T-cell (primary cell): Measurements from ENCODE around the gene TRIP12. TPM values are rescaled to one million over a fixed set of nuclear protein-coding genes. Genes with fewer than 3 reads are reported as not detected.

Experiments used
- ATAC-seq, 4 experiments: fragments of 200-7000 bp in 3 of 4; fragments of 150-1000 bp in 1 of 4; cut with Tn5 transposase; replicated peaks in 1 of 4; 1 replicate in 3 of 4; 2 replicates in 1 of 4; pipeline ENCODE4 v1.10.0; 2021; ENCODE audit warnings: moderate library complexity in 3 of 4, mild to moderate bottlenecking in 2 of 4, moderate number of reproducible peaks in 1 of 4
- CTCF ChIA-PET, 2 donors: fragments of 300-600 bp; sonication (Branson Sonifier 250); formaldehyde crosslinking; loops; one replicate each; lab custom pipeline; 2022; ENCODE audit warnings: antibody characterized with exemption in 2 of 2; lab: Charles Lee
- POLR2A ChIA-PET, 2 donors: fragments of 300-600 bp; sonication (Branson Sonifier 250); formaldehyde crosslinking; loops; one replicate each; lab custom pipeline; 2022; ENCODE audit warnings: antibody characterized with exemption in 2 of 2; lab: Charles Lee
- DNase-seq, 35 experiments: peaks; one replicate each; pipeline versions ENCODE4 v3.0.0 to v3.0.0-alpha.2; 2013 to 2023
- H3K27ac ChIP-seq: one replicate; pipeline ENCODE4 v1.5.1; 2013; ENCODE audit warnings: low read length
- H3K27me3 ChIP-seq, 2 experiments: replicated peaks in 1 of 2; 1 replicate in 1 of 2; 2 replicates in 1 of 2; pipeline versions ENCODE4 v1.6.1 to v1.7.0; 2013; ENCODE audit warnings: low read length in 1 of 2, mixed read lengths in 1 of 2; ENCODE audit not compliant: control insufficient read depth in 2 of 2, insufficient read depth in 2 of 2; ENCODE audit errors: extremely low read depth in 1 of 2
- H3K36me3 ChIP-seq, 2 donors: 1 replicate in 1 of 2; 2 replicates in 1 of 2; pipeline versions ENCODE4 v1.6.1 to v1.7.0; 2013; ENCODE audit warnings: low read length in 1 of 2; ENCODE audit not compliant: control insufficient read depth in 2 of 2, insufficient read depth in 1 of 2; ENCODE audit errors: extremely low read depth in 1 of 2
- H3K4me1 ChIP-seq, 2 experiments: 1 replicate in 1 of 2; 2 replicates in 1 of 2; pipeline versions ENCODE4 v1.6.1 to v1.7.0; 2013; ENCODE audit warnings: low read length in 2 of 2, mixed read lengths in 1 of 2; ENCODE audit not compliant: insufficient read depth in 2 of 2, control insufficient read depth in 1 of 2; ENCODE audit errors: extremely low read depth in 1 of 2
- H3K4me3 ChIP-seq, 2 donors: 1 replicate in 1 of 2; 2 replicates in 1 of 2; pipeline versions ENCODE4 v1.5.1 to v1.7.0; 2013; ENCODE audit warnings: mild to moderate bottlenecking in 2 of 2, low read length in 1 of 2, moderate library complexity in 1 of 2; ENCODE audit not compliant: control insufficient read depth in 1 of 2; ENCODE audit errors: extremely low read depth in 1 of 2
- H3K9me3 ChIP-seq: 2 replicates; pipeline ENCODE4 v1.7.0; 2013
- H3K27ac Mint-ChIP-seq, 2 donors: one replicate each; pipeline ENCODE4 v1.8.0; 2020 to 2021; ENCODE audit warnings: mild to moderate bottlenecking in 2 of 2, mixed read lengths in 2 of 2
- H3K27me3 Mint-ChIP-seq, 2 donors: one replicate each; pipeline ENCODE4 v1.8.0; 2021 to 2022; ENCODE audit warnings: mixed read lengths in 2 of 2
- H3K36me3 Mint-ChIP-seq: one replicate; pipeline ENCODE4 v1.8.0; 2021; ENCODE audit warnings: mixed read lengths
- H3K4me1 Mint-ChIP-seq, 3 donors: one replicate each; pipeline ENCODE4 v1.8.0; 2020 to 2022; ENCODE audit warnings: mixed read lengths in 3 of 3, mild to moderate bottlenecking in 1 of 3
- H3K4me3 Mint-ChIP-seq, 3 donors: one replicate each; pipeline ENCODE4 v1.8.0; 2020 to 2022; ENCODE audit warnings: mild to moderate bottlenecking in 3 of 3, mixed read lengths in 3 of 3, moderate library complexity in 3 of 3
- H3K9me3 Mint-ChIP-seq, 3 donors: one replicate each; pipeline ENCODE4 v1.8.0; 2020 to 2022; ENCODE audit warnings: mixed read lengths in 3 of 3
- WGBS: methylation state at CpG from one replicate; pipeline ENCODE4 v1.1.5; 2013; ENCODE audit warnings: missing lambda C conversion rate; ENCODE audit not compliant: insufficient coverage; 5-methylcytosine and 5-hydroxymethylcytosine counted together
- total RNA-seq, 35 experiments: library from RNA in 6 of 35; stranded (reverse) in 6 of 35; fragments of 120-200 nt in 1 of 35; gene quantifications; one replicate each; pipeline versions ENCODE4 v1.2.1 to v1.2.4 and lab custom pipeline; 2013 to 2026

Gene TRIP12
- total RNA-seq, 5 donors from 2014 or later (not counting 1 experiment from before 2014, with no cell fraction given): 185 to 219 (median 192) TPM

- peaks cover 2 to 4% (median 2%) of the 10 kb centered on the region in 3 donors for H3K4me1 Mint-ChIP-seq
- ATAC-seq: no peak
- H3K36me3 ChIP-seq: peaks cover 0 to 74% of the 10 kb centered on the region in 2 donors
- H3K9me3 ChIP-seq: no peaks in the 10 kb centered on the region
- no peaks in the 10 kb centered on the region for H3K9me3 Mint-ChIP-seq
- no peak overlapping the region for H3K27ac ChIP-seq
- H3K4me3 ChIP-seq: no peak overlapping the region
- H3K36me3 Mint-ChIP-seq: peaks cover 48% of the 10 kb centered on the region
- no peak for DNase-seq
- H3K27ac Mint-ChIP-seq: peak overlapping the region in 1 of 2 donors; percentile 53
- no peak overlapping the region for H3K4me3 Mint-ChIP-seq
- no peaks in the 10 kb centered on the region for H3K27me3 ChIP-seq
- no peaks in the 10 kb centered on the region for H3K27me3 Mint-ChIP-seq
- no CpG with 5 or more reads among the region's 3 CpGs for WGBS
- ChIA-PET POLR2A (interaction anchor here in 1 of 2 donors (0.5 kb wide), 1 partner anchor 17 kb away, joined by 4 read pairs; no protein-coding TSS in a partner anchor), CTCF (interaction anchor here in 1 of 2 donors (0.8 kb wide), 1 partner anchor 30 kb away, joined by 3 read pairs; no protein-coding TSS in a partner anchor)
- H3K4me1 ChIP-seq: no peaks in the 10 kb centered on the region
Observed at GRCh38 chr2:229810786-229811185, 111.0 kb downstream of the TRIP12 start.

DNA sequence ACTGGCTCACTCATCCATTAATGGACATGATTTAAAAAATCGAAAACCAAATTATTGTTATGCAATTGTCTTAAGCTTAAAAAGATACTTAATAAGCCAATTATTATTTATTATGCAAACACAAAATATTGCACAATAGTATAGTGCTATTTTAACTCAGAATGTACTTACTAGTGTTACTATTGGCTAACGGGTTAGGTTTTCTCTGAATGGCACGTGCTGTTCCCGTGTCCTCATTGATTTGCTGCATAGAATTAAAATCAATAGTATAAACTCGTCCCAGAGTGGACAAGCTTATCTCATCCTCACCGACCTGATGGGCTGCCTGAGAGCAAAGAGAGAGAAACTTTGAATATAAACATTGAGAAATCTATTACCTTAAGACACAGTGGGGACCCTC lies 116.2 kb downstream of the TRIP12 start:
- CTCF ChIA-PET: no interaction called here

GRCh38 chr2:229802785-229803184 lies 119.0 kb downstream of the TRIP12 start:
- ChIA-PET CTCF (interaction anchor here (0.6 to 5.0 kb wide), 12 partner anchors 11 to 656 kb away, joined by 3 to 67 read pairs (median 4); partner anchors contain the start of gene TRIP12 (in 1 of the 2)), POLR2A (interaction anchor here in 1 of 2 donors (0.6 kb wide), 1 partner anchor 404 kb away, joined by 3 read pairs; no protein-coding TSS in a partner anchor)
- H3K36me3 Mint-ChIP-seq: peaks cover 38% of the 10 kb centered on the region
- no peaks in the 10 kb centered on the region for H3K27me3 Mint-ChIP-seq
- Histone ChIP-seq H3K36me3 (peaks cover 0 to 76% of the 10 kb centered on the region in 2 donors), H3K9me3 (no peaks in the 10 kb centered on the region), H3K27ac (no peak overlapping the region), H3K27me3 (no peaks in the 10 kb centered on the region), H3K4me1 (no peaks in the 10 kb centered on the region), H3K4me3 (no peak overlapping the region)
- no peak for DNase-seq
- H3K4me3 Mint-ChIP-seq: no peak overlapping the region
- H3K9me3 Mint-ChIP-seq: no peaks in the 10 kb centered on the region
- no CpG with 5 or more reads among the region's 5 CpGs for WGBS
- no peak for ATAC-seq
- H3K4me1 Mint-ChIP-seq: peaks cover 0 to 3% (median 2%) of the 10 kb centered on the region in 3 donors
- H3K27ac Mint-ChIP-seq: peak overlapping the region; percentile 13 to 59

More for the DNA sequence above, 116.2 kb downstream of the TRIP12 start:
- Histone ChIP-seq H3K4me1 (no peaks in the 10 kb centered on the region), H3K4me3 (no peak overlapping the region), H3K27me3 (no peaks in the 10 kb centered on the region), H3K27ac (no peak overlapping the region), H3K36me3 (peaks cover 0 to 81% of the 10 kb centered on the region in 2 donors), H3K9me3 (no peaks in the 10 kb centered on the region)
- 95% methylated on average over 3 of the region's 6 CpGs for WGBS
- Mint-ChIP-seq H3K9me3 (no peaks in the 10 kb centered on the region), H3K4me3 (no peak overlapping the region), H3K36me3 (peaks cover 41% of the 10 kb centered on the region), H3K27me3 (no peaks in the 10 kb centered on the region), H3K4me1 (peaks cover 0 to 3% (median 2%) of the 10 kb centered on the region in 3 donors), H3K27ac (no peak overlapping the region)
- DNase-seq (no peak), ATAC-seq (no peak)
- POLR2A ChIA-PET: no interaction called here

DNA sequence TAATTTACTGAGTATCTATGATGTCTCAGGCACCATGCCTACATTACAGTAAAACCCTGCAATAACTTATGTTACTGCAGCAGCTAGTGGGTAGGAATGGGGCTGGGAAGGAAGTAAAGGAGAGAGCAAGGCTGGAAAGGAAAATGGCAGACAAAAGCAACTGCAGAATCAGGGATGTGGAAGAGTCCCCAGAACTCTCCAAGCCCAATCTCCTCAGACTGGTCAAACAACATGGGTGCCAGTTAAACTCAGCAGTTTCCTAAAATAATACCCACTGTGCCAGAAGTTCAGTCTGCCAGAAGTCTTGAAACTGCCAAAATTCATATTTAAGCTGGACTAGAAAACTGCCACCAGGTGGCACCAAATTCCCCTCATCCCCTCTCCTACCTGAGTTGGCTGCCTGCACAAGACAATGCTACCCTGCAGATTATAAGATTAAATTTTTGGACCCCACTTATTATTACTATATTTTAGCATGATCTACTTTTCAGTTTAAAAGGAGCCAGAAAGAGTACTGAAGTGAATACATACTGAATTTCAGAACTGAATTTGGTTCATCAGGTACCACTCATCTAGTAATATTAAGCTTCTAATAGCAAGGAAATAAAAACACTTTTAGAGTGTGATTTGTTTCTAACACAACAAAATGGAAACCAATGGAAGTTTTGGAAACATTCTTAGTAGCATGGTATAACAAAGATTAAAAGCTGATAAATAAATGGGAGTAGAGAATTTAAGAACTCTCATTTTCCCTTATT lies 120.6 kb downstream of the TRIP12 start:
- Mint-ChIP-seq H3K4me1 (peaks cover 0 to 3% (median 2%) of the 10 kb centered on the region in 3 donors), H3K9me3 (no peaks in the 10 kb centered on the region), H3K27ac (peak overlapping the region in 1 of 2 donors; percentile 17), H3K4me3 (no peak overlapping the region), H3K27me3 (no peaks in the 10 kb centered on the region), H3K36me3 (peaks cover 39% of the 10 kb centered on the region)
- no peaks in the 10 kb centered on the region for H3K27me3 ChIP-seq
- ChIA-PET CTCF (interaction anchor here (0.6 to 5.0 kb wide), 18 partner anchors 14 to 359 kb away, joined by 3 to 67 read pairs (median 4); no protein-coding TSS in a partner anchor), POLR2A (interaction anchor here in 1 of 2 donors (0.5 kb wide), 1 partner anchor 31 kb away, joined by 5 read pairs; no protein-coding TSS in a partner anchor)
- peak; percentile 31 to 87 (median 68) for DNase-seq
- peaks cover 7 to 80% of the 10 kb centered on the region in 2 donors for H3K36me3 ChIP-seq
- no peaks in the 10 kb centered on the region for H3K9me3 ChIP-seq
- no peak overlapping the region for H3K27ac ChIP-seq
- peak; percentile 60 to 73 (median 66) for ATAC-seq
- no peaks in the 10 kb centered on the region for H3K4me1 ChIP-seq
- H3K4me3 ChIP-seq: no peak overlapping the region

GRCh38 chr2:229798446-229799155 lies 123.2 kb downstream of the TRIP12 start:
- H3K4me1 Mint-ChIP-seq: peaks cover 0 to 3% (median 2%) of the 10 kb centered on the region in 3 donors
- Histone ChIP-seq H3K36me3 (peaks cover 9 to 80% of the 10 kb centered on the region in 2 donors), H3K9me3 (no peaks in the 10 kb centered on the region), H3K27me3 (no peaks in the 10 kb centered on the region), H3K4me3 (no peak overlapping the region), H3K27ac (no peak overlapping the region), H3K4me1 (no peaks in the 10 kb centered on the region)
- ChIA-PET POLR2A (no interaction called here), CTCF (interaction anchor here (0.5 to 1.7 kb wide), 5 partner anchors 12 to 268 kb away, joined by 3 to 6 read pairs (median 4); no protein-coding TSS in a partner anchor)
- WGBS: 83% methylated on average over 1 of the region's 5 CpGs
- no peaks in the 10 kb centered on the region for H3K27me3 Mint-ChIP-seq
- peaks cover 44% of the 10 kb centered on the region for H3K36me3 Mint-ChIP-seq
- H3K4me3 Mint-ChIP-seq: no peak overlapping the region
- ATAC-seq (no peak), DNase-seq (no peak)
- H3K9me3 Mint-ChIP-seq: no peaks in the 10 kb centered on the region
- H3K27ac Mint-ChIP-seq: no peak overlapping the region

GRCh38 chr2:229795058-229795457 lies 126.8 kb downstream of the TRIP12 start:
- no peaks in the 10 kb centered on the region for H3K27me3 Mint-ChIP-seq
- DNase-seq (no peak), ATAC-seq (no peak)
- no peak overlapping the region for H3K4me3 ChIP-seq
- no peak overlapping the region for H3K4me3 Mint-ChIP-seq
- no peaks in the 10 kb centered on the region for H3K4me1 ChIP-seq
- H3K9me3 ChIP-seq: no peaks in the 10 kb centered on the region
- ChIA-PET CTCF (interaction anchor here in 1 of 2 donors (0.7 kb wide), 1 partner anchor 108 kb away, joined by 3 read pairs; no protein-coding TSS in a partner anchor), POLR2A (no interaction called here)
- no peak overlapping the region for H3K27ac Mint-ChIP-seq
- peaks cover 9 to 89% of the 10 kb centered on the region in 2 donors for H3K36me3 ChIP-seq
- no peaks in the 10 kb centered on the region for H3K9me3 Mint-ChIP-seq
- peaks cover 67% of the 10 kb centered on the region for H3K36me3 Mint-ChIP-seq
- peaks cover 0 to 6% (median 0%) of the 10 kb centered on the region in 3 donors for H3K4me1 Mint-ChIP-seq
- H3K27ac ChIP-seq: no peak overlapping the region
- H3K27me3 ChIP-seq: no peaks in the 10 kb centered on the region
